H9 (cell line): ENCODE data around the gene FAM8A1. TPM values are rescaled to one million over a fixed set of nuclear protein-coding genes. Genes with fewer than 3 reads are reported as not detected.

Experiments
- DNase-seq: peaks from one replicate; pipeline ENCODE4 v3.0.0-alpha.2; 2017
- H2AFZ ChIP-seq: one replicate; pipeline ENCODE4 v1.6.1; 2013; ENCODE audit warnings: mild to moderate bottlenecking, low read length, control low read depth, moderate library complexity
- H2AK5ac ChIP-seq: 2 replicates; pipeline ENCODE4 v1.6.1; 2013; ENCODE audit warnings: low read length, control low read depth, mixed read lengths; ENCODE audit not compliant: insufficient read length
- H2BK120ac ChIP-seq: one replicate; pipeline ENCODE4 v1.6.1; 2013; ENCODE audit warnings: low read depth, mild to moderate bottlenecking, low read length, control low read depth, inconsistent platforms; ENCODE audit not compliant: poor library complexity, severe bottlenecking
- H2BK12ac ChIP-seq: 2 replicates; pipeline ENCODE4 v1.6.1; 2013; ENCODE audit warnings: low read length, control low read depth, mixed read lengths, low read depth; ENCODE audit not compliant: insufficient read length
- H2BK15ac ChIP-seq: 2 replicates; pipeline ENCODE4 v1.6.1; 2013; ENCODE audit warnings: low read depth, low read length, control low read depth
- H2BK20ac ChIP-seq: one replicate; pipeline ENCODE4 v1.6.1; 2013; ENCODE audit warnings: low read depth, mild to moderate bottlenecking, low read length, control low read depth, inconsistent platforms; ENCODE audit not compliant: poor library complexity, severe bottlenecking
- H2BK5ac ChIP-seq: 2 replicates; pipeline ENCODE4 v1.6.1; 2013; ENCODE audit warnings: low read length, control low read depth, mixed read lengths; ENCODE audit not compliant: insufficient read length
- H3K14ac ChIP-seq: 2 replicates; pipeline ENCODE4 v1.6.1; 2013; ENCODE audit warnings: low read length, control low read depth; ENCODE audit not compliant: insufficient read depth
- H3K18ac ChIP-seq: 2 replicates; pipeline ENCODE4 v1.6.1; 2013; ENCODE audit warnings: low read depth, mild to moderate bottlenecking, mixed read lengths, low read length, control low read depth; ENCODE audit not compliant: insufficient read length
- H3K23ac ChIP-seq: 2 replicates; pipeline ENCODE4 v1.6.1; 2013; ENCODE audit warnings: low read length, control low read depth, mixed read lengths, low read depth; ENCODE audit not compliant: insufficient read length
- H3K23me2 ChIP-seq: 2 replicates; pipeline ENCODE4 v1.6.1; 2013; ENCODE audit warnings: low read depth, mild to moderate bottlenecking, mixed read lengths, low read length, control low read depth; ENCODE audit not compliant: insufficient read length, poor library complexity, severe bottlenecking
- H3K27ac ChIP-seq: 2 replicates; pipeline ENCODE4 v1.5.1; 2013; ENCODE audit warnings: low read length, control low read depth, mixed read lengths, low read depth; ENCODE audit not compliant: insufficient read length
- H3K27me3 ChIP-seq: 2 replicates; pipeline ENCODE4 v1.6.1; 2013; ENCODE audit warnings: low read length, control low read depth, inconsistent platforms; ENCODE audit not compliant: insufficient read depth
- H3K4ac ChIP-seq: 2 replicates; pipeline ENCODE4 v1.6.1; 2013; ENCODE audit warnings: low read depth, mild to moderate bottlenecking, control low read depth, inconsistent platforms, low read length, moderate library complexity
- H3K4me1 ChIP-seq: 2 replicates; pipeline ENCODE4 v1.6.1; 2013; ENCODE audit warnings: low read length, control low read depth, inconsistent platforms; ENCODE audit not compliant: insufficient read depth
- H3K4me2 ChIP-seq: 2 replicates; pipeline ENCODE4 v1.6.1; 2013; ENCODE audit warnings: low read length, control low read depth, mixed read lengths; ENCODE audit not compliant: insufficient read length, insufficient read depth
- H3K56ac ChIP-seq: 2 replicates; pipeline ENCODE4 v1.6.1; 2013; ENCODE audit warnings: low read depth, mild to moderate bottlenecking, mixed read lengths, low read length, control low read depth; ENCODE audit not compliant: insufficient read length
- H3K79me1 ChIP-seq: 2 replicates; pipeline ENCODE4 v1.6.1; 2013; ENCODE audit warnings: low read depth, mild to moderate bottlenecking, moderate library complexity, low read length, control low read depth, inconsistent platforms; ENCODE audit not compliant: insufficient read depth, poor library complexity, severe bottlenecking
- H3K79me2 ChIP-seq: 2 replicates; pipeline ENCODE4 v1.6.1; 2013; ENCODE audit warnings: low read length, control low read depth, inconsistent platforms; ENCODE audit not compliant: insufficient read depth
- H3K9ac ChIP-seq: 2 replicates; pipeline ENCODE4 v1.6.1; 2013; ENCODE audit warnings: low read length, control low read depth, mixed read lengths; ENCODE audit not compliant: insufficient read length; ENCODE audit errors: extremely low read depth
- H3K9me3 ChIP-seq: one replicate; pipeline ENCODE4 v1.6.1; 2013; ENCODE audit warnings: low read depth, low read length, inconsistent platforms; ENCODE audit not compliant: control insufficient read depth
- H3T11ph ChIP-seq: one replicate; pipeline ENCODE4 v1.6.1; 2013; ENCODE audit warnings: mild to moderate bottlenecking, low read length, control low read depth, inconsistent platforms
- H4K20me1 ChIP-seq: one replicate; pipeline ENCODE4 v1.6.1; 2013; ENCODE audit not compliant: control insufficient read depth, insufficient read length, insufficient read depth
- H4K5ac ChIP-seq: 2 replicates; pipeline ENCODE4 v1.6.1; 2013; ENCODE audit warnings: low read depth, mild to moderate bottlenecking, mixed read lengths, low read length, control low read depth; ENCODE audit not compliant: insufficient read length
- H4K8ac ChIP-seq: replicated peaks from 2 replicates; pipeline ENCODE4 v1.6.1; 2013; ENCODE audit warnings: low read length, control low read depth, mixed read lengths, low read depth; ENCODE audit not compliant: insufficient read length
- H4K91ac ChIP-seq: 2 replicates; pipeline ENCODE4 v1.6.1; 2013; ENCODE audit warnings: low read depth, mild to moderate bottlenecking, moderate library complexity, mixed read lengths, low read length, control low read depth; ENCODE audit not compliant: insufficient read length
- H3K27ac Mint-ChIP-seq, 3 experiments: 2 replicates in 2 of 3; 3 replicates in 1 of 3; pipeline ENCODE4 v1.8.0; 2020 to 2021; ENCODE audit warnings: mixed read lengths in 3 of 3, mild to moderate bottlenecking in 1 of 3, moderate library complexity in 1 of 3
- H3K27me3 Mint-ChIP-seq: 2 replicates; pipeline ENCODE4 v1.8.0; 2021; ENCODE audit warnings: low read depth, mild to moderate bottlenecking, moderate library complexity, mixed read lengths
- H3K36me3 Mint-ChIP-seq, 3 experiments: 2 replicates in 2 of 3; 3 replicates in 1 of 3; pipeline ENCODE4 v1.8.0; 2020 to 2021; ENCODE audit warnings: low read depth in 3 of 3, mixed read lengths in 3 of 3; ENCODE audit not compliant: insufficient read depth in 1 of 3
- H3K4me1 Mint-ChIP-seq, 2 experiments: 2 replicates each; pipeline ENCODE4 v1.8.0; 2020; ENCODE audit warnings: mixed read lengths in 2 of 2
- H3K4me3 Mint-ChIP-seq, 2 experiments: 2 replicates in 1 of 2; 3 replicates in 1 of 2; pipeline ENCODE4 v1.8.0; 2020 to 2021; ENCODE audit warnings: mild to moderate bottlenecking in 2 of 2, mixed read lengths in 2 of 2, moderate library complexity in 1 of 2
- H3K9me3 Mint-ChIP-seq, 2 experiments: 2 replicates in 1 of 2; 3 replicates in 1 of 2; pipeline ENCODE4 v1.8.0; 2020; ENCODE audit warnings: mild to moderate bottlenecking in 2 of 2, mixed read lengths in 2 of 2, moderate library complexity in 1 of 2
- CTCF ChIP-seq: fragments of 200-600 bp; sonication (generic); conservative IDR thresholded peaks from 3 replicates; pipeline ENCODE4 v1.8.0; 2021; ENCODE audit warnings: antibody characterized with exemption, mild to moderate bottlenecking
- WGBS: extraction: QIAGEN DNeasy Blood & Tissue Kit; methylation state at CpG from one replicate; pipeline ENCODE4 v1.1.7; 2013; ENCODE audit warnings: missing lambda C conversion rate, low lambda C conversion rate, mixed read lengths; ENCODE audit not compliant: insufficient read length; ENCODE audit errors: extremely low coverage; 5-methylcytosine and 5-hydroxymethylcytosine counted together
- total RNA-seq: library from RNA; stranded (reverse); gene quantifications from 2 replicates; pipeline ENCODE4 v1.2.1, GENCODE V29; 2021

The FAM8A1 gene
- total RNA-seq, 1 experiment from 2014 or later, result 11.0 TPM

GRCh38 chr6:17632934-17633333 is 32.8 kb downstream of the FAM8A1 start:
- no peaks in the 10 kb centered on the region for H3K79me2 ChIP-seq
- no peak overlapping the region for H3K27ac ChIP-seq
- no peak overlapping the region for H3K9ac ChIP-seq
- H2AK5ac ChIP-seq, result no peak overlapping the region
- H4K20me1 ChIP-seq, result no peaks in the 10 kb centered on the region
- no peak overlapping the region for H3K18ac ChIP-seq
- H3K4me3 Mint-ChIP-seq, result no peak overlapping the region
- H2BK5ac ChIP-seq, result no peak overlapping the region
- H3K9me3 Mint-ChIP-seq, result no peaks in the 10 kb centered on the region
- H3K36me3 Mint-ChIP-seq, result peaks cover 48 to 86% (median 84%) of the 10 kb centered on the region in 3 experiments; a peak in 6 of 7 replicates
- no peak overlapping the region for H3K4ac ChIP-seq
- H3T11ph ChIP-seq, result no peak overlapping the region
- no peaks in the 10 kb centered on the region; the same call in 1 of the 2 replicates for H3K4me1 ChIP-seq
- no peaks in the 10 kb centered on the region for H3K23me2 ChIP-seq
- H3K23ac ChIP-seq, result no peak overlapping the region
- no peak overlapping the region for H4K91ac ChIP-seq
- H3K4me1 Mint-ChIP-seq, result no peaks in the 10 kb centered on the region
- no peak overlapping the region for H2BK20ac ChIP-seq
- no peaks in the 10 kb centered on the region for H3K27me3 Mint-ChIP-seq
- H4K5ac ChIP-seq, result no peak overlapping the region
- H3K27ac Mint-ChIP-seq, result no peak overlapping the region
- H2BK12ac ChIP-seq, result no peak overlapping the region
- no peak overlapping the region for H2AFZ ChIP-seq
- no peaks in the 10 kb centered on the region for H3K9me3 ChIP-seq
- no peak for TF ChIP-seq CTCF
- no peak overlapping the region for H2BK15ac ChIP-seq
- no peak overlapping the region for H3K56ac ChIP-seq
- H3K14ac ChIP-seq, result no peak overlapping the region
- no CpG with 5 or more reads among the region's 1 CpG for WGBS
- no peak for DNase-seq
- H3K79me1 ChIP-seq, result peaks cover 3% of the 10 kb centered on the region
- H3K27me3 ChIP-seq, result no peaks in the 10 kb centered on the region
- H4K8ac ChIP-seq, result no peak overlapping the region
- H2BK120ac ChIP-seq, result no peak overlapping the region
- no peak overlapping the region for H3K4me2 ChIP-seq
